GM23338 (cell line): ENCODE results near the gene CRYBG3. TPM values are rescaled to one million over a fixed set of nuclear protein-coding genes. Genes with fewer than 3 reads are reported as not detected.

Experiments
- ATAC-seq: fragments of 200-7000 bp; cut with Tn5 transposase; 3 replicates; pipeline ENCODE4 v1.9.1; 2020
- DNase-seq: peaks from one replicate; pipeline ENCODE4 v3.0.0-alpha.2; 2015; ENCODE audit warnings: low spot score
- H2AFZ ChIP-seq: fragments of 200-600 bp; sonication (generic); 2 replicates; pipeline ENCODE4 v1.8.0; 2016; ENCODE audit warnings: antibody characterized with exemption, mild to moderate bottlenecking, moderate library complexity
- H3F3A ChIP-seq: fragments of 200-600 bp; sonication (generic); replicated peaks from 2 replicates; pipeline ENCODE4 v1.8.0; 2017; ENCODE audit warnings: antibody characterized with exemption, mixed run types, low read depth
- H3K27ac ChIP-seq: fragments of 200-600 bp; sonication (generic); 2 replicates; pipeline ENCODE4 v1.6.1; 2016; ENCODE audit warnings: low read depth
- H3K27me3 ChIP-seq: fragments of 200-600 bp; sonication (generic); 2 replicates; pipeline ENCODE4 v1.8.0; 2016; ENCODE audit warnings: mild to moderate bottlenecking, mixed run types, moderate library complexity; ENCODE audit not compliant: insufficient read depth
- H3K36me3 ChIP-seq: fragments of 200-600 bp; sonication (generic); 2 replicates; pipeline ENCODE4 v1.8.0; 2016; ENCODE audit warnings: mild to moderate bottlenecking; ENCODE audit not compliant: insufficient read depth
- H3K4me1 ChIP-seq: fragments of 200-600 bp; sonication (generic); 2 replicates; pipeline ENCODE4 v1.8.0; 2016; ENCODE audit warnings: mild to moderate bottlenecking, moderate library complexity; ENCODE audit not compliant: insufficient read depth
- H3K4me2 ChIP-seq: fragments of 200-600 bp; sonication (generic); 2 replicates; pipeline ENCODE4 v1.7.1; 2017; ENCODE audit warnings: mixed run types
- H3K4me3 ChIP-seq: fragments of 200-600 bp; sonication (generic); 2 replicates; pipeline ENCODE4 v1.6.1; 2016; ENCODE audit warnings: mixed run types
- H3K79me2 ChIP-seq: fragments of 200-600 bp; sonication (generic); replicated peaks from 2 replicates; pipeline ENCODE4 v1.8.0; 2017; ENCODE audit warnings: mild to moderate bottlenecking; ENCODE audit not compliant: insufficient read depth
- H3K9me2 ChIP-seq: fragments of 200-600 bp; sonication (generic); 2 replicates; pipeline ENCODE4 v1.8.0; 2017; ENCODE audit not compliant: insufficient read depth
- H4K20me1 ChIP-seq: fragments of 200-600 bp; sonication (generic); replicated peaks from 2 replicates; pipeline ENCODE4 v1.8.0; 2017; ENCODE audit warnings: mild to moderate bottlenecking; ENCODE audit not compliant: insufficient read depth
- H3K27ac Mint-ChIP-seq: 2 replicates; pipeline ENCODE4 v1.8.0; 2020; ENCODE audit warnings: inconsistent platforms, mild to moderate bottlenecking, moderate library complexity, mixed read lengths
- H3K27me3 Mint-ChIP-seq: 3 replicates; pipeline ENCODE4 v1.8.0; 2022; ENCODE audit warnings: low read depth, mild to moderate bottlenecking, moderate library complexity, mixed read lengths, inconsistent platforms; ENCODE audit not compliant: insufficient read depth, poor library complexity
- H3K36me3 Mint-ChIP-seq: 3 replicates; pipeline ENCODE4 v1.8.0; 2021; ENCODE audit warnings: low read depth, mild to moderate bottlenecking, inconsistent platforms, moderate library complexity, mixed read lengths
- H3K4me1 Mint-ChIP-seq: 3 replicates; pipeline ENCODE4 v1.8.0; 2020; ENCODE audit warnings: mild to moderate bottlenecking, inconsistent platforms, mixed read lengths
- H3K4me3 Mint-ChIP-seq: 3 replicates; pipeline ENCODE4 v1.8.0; 2021; ENCODE audit warnings: moderate library complexity, mild to moderate bottlenecking, inconsistent platforms, mixed read lengths
- H3K9me3 Mint-ChIP-seq: 3 replicates; pipeline ENCODE4 v1.8.0; 2020; ENCODE audit warnings: moderate library complexity, mild to moderate bottlenecking, inconsistent platforms, mixed read lengths
- CREB1 ChIP-seq: fragments of 250-450 bp; sonication (Bioruptor Pico); IDR thresholded peaks from 2 replicates; pipeline ENCODE4 v1.5.0; 2020; ENCODE audit warnings: low read depth, mild to moderate bottlenecking, moderate library complexity
- EZH2phosphoT487 ChIP-seq: fragments of 200-600 bp; sonication (generic); IDR thresholded peaks from one replicate; pipeline ENCODE4 v1.8.1; 2018; ENCODE audit warnings: antibody characterized with exemption; ENCODE audit not compliant: unreplicated experiment
- REST ChIP-seq: IDR thresholded peaks from one replicate; pipeline ENCODE4 v1.6.1; 2018; ENCODE audit warnings: antibody characterized with exemption; ENCODE audit not compliant: unreplicated experiment
- polyA plus RNA-seq: library from polyadenylated mRNA; unstranded; fragments of >200 nt; fragmentation: Nextera tagmentation; extraction: Ambion mirVana; gene quantifications from 2 replicates; pipeline ENCODE4 v1.2.1, GENCODE V29; 2016
- total RNA-seq: library from RNA; depleted of rRNA; stranded (reverse); fragments of >200 nt; shearing (Covaris generic); gene quantifications from 2 replicates; pipeline ENCODE4 v1.2.3, GENCODE V29; 2014
- TF ChIP-seq, protein P1 (sequence below): fragments of 250-450 bp; sonication (Bioruptor Pico); IDR thresholded peaks from 2 replicates; pipeline ENCODE4 v1.5.0; 2020; ENCODE audit warnings: mild to moderate bottlenecking, moderate library complexity

Gene CRYBG3
- total and polyA plus RNA-seq, 2 experiments from 2014 or later, result 2.3 to 8.9 TPM

- no peaks in the 10 kb centered on the region for H3K9me2 ChIP-seq
- no peak overlapping the region for H3K27ac Mint-ChIP-seq
- H3K27ac ChIP-seq, result no peak overlapping the region
- no peak overlapping the region for H2AFZ ChIP-seq
- peaks cover 29% of the 10 kb centered on the region for H3K36me3 Mint-ChIP-seq
- H3K4me1 Mint-ChIP-seq, result peaks cover 3% of the 10 kb centered on the region; the same call in 2 of the 3 replicates
- no peaks in the 10 kb centered on the region; the same call in 1 of the 2 replicates for H4K20me1 ChIP-seq
- H3K4me1 ChIP-seq, result no peaks in the 10 kb centered on the region
- TF ChIP-seq CREB1 (CRISPR knock-in tag) (no peak), REST (no peak), EZH2phosphoT487 (no peak)
- TF ChIP-seq, protein P1, sequence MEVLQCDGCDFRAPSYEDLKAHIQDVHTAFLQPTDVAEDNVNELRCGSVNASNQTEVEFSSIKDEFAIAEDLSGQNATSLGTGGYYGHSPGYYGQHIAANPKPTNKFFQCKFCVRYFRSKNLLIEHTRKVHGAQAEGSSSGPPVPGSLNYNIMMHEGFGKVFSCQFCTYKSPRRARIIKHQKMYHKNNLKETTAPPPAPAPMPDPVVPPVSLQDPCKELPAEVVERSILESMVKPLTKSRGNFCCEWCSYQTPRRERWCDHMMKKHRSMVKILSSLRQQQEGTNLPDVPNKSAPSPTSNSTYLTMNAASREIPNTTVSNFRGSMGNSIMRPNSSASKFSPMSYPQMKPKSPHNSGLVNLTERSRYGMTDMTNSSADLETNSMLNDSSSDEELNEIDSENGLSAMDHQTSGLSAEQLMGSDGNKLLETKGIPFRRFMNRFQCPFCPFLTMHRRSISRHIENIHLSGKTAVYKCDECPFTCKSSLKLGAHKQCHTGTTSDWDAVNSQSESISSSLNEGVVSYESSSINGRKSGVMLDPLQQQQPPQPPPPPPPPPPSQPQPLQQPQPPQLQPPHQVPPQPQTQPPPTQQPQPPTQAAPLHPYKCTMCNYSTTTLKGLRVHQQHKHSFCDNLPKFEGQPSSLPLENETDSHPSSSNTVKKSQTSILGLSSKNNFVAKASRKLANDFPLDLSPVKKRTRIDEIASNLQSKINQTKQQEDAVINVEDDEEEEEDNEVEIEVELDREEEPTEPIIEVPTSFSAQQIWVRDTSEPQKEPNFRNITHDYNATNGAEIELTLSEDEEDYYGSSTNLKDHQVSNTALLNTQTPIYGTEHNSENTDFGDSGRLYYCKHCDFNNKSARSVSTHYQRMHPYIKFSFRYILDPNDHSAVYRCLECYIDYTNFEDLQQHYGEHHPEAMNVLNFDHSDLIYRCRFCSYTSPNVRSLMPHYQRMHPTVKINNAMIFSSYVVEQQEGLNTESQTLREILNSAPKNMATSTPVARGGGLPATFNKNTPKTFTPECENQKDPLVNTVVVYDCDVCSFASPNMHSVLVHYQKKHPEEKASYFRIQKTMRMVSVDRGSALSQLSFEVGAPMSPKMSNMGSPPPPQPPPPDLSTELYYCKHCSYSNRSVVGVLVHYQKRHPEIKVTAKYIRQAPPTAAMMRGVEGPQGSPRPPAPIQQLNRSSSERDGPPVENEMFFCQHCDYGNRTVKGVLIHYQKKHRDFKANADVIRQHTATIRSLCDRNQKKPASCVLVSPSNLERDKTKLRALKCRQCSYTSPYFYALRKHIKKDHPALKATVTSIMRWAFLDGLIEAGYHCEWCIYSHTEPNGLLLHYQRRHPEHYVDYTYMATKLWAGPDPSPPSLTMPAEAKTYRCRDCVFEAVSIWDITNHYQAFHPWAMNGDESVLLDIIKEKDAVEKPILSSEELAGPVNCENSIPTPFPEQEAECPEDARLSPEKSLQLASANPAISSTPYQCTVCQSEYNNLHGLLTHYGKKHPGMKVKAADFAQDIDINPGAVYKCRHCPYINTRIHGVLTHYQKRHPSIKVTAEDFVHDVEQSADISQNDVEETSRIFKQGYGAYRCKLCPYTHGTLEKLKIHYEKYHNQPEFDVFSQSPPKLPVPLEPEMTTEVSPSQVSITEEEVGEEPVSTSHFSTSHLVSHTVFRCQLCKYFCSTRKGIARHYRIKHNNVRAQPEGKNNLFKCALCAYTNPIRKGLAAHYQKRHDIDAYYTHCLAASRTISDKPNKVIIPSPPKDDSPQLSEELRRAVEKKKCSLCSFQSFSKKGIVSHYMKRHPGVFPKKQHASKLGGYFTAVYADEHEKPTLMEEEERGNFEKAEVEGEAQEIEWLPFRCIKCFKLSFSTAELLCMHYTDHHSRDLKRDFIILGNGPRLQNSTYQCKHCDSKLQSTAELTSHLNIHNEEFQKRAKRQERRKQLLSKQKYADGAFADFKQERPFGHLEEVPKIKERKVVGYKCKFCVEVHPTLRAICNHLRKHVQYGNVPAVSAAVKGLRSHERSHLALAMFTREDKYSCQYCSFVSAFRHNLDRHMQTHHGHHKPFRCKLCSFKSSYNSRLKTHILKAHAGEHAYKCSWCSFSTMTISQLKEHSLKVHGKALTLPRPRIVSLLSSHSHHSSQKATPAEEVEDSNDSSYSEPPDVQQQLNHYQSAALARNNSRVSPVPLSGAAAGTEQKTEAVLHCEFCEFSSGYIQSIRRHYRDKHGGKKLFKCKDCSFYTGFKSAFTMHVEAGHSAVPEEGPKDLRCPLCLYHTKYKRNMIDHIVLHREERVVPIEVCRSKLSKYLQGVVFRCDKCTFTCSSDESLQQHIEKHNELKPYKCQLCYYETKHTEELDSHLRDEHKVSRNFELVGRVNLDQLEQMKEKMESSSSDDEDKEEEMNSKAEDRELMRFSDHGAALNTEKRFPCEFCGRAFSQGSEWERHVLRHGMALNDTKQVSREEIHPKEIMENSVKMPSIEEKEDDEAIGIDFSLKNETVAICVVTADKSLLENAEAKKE (CRISPR knock-in tag), result no peak
- H3K4me3 ChIP-seq, result no peak overlapping the region
- H3K36me3 ChIP-seq, result peaks cover 3% of the 10 kb centered on the region; the same call in 1 of the 2 replicates
- H3K9me3 Mint-ChIP-seq, result no peaks in the 10 kb centered on the region
- H3K27me3 Mint-ChIP-seq, result no peaks in the 10 kb centered on the region
- H3K27me3 ChIP-seq, result no peaks in the 10 kb centered on the region
- no peaks in the 10 kb centered on the region for H3F3A ChIP-seq
- ATAC-seq, result no peak
- no peak overlapping the region for H3K4me2 ChIP-seq
- H3K79me2 ChIP-seq, result no peaks in the 10 kb centered on the region
- no peak for DNase-seq
- H3K4me3 Mint-ChIP-seq, result no peak overlapping the region
Observed at GRCh38 chr3:97949110-97949485, 127.3 kb downstream of the CRYBG3 start.
